Measurements from ENCODE around the gene APOBEC3A. TPM values are rescaled to one million over a fixed set of nuclear protein-coding genes. Genes with fewer than 3 reads are reported as not detected.
"Not testable (repeated sequence)": the region's sequence is repeated elsewhere in the genome, so short reads cannot be mapped to it uniquely, and the experiment has no call there.

Gene APOBEC3A
- total RNA-seq, 1 donor from 2014 or later = 9.0 TPM

GRCh38 chr22:38987171-38987895 lies 29.9 kb downstream of the APOBEC3A start:
- no peak for ATAC-seq
- Histone ChIP-seq H3K36me3 (no peaks in the 10 kb centered on the region), H3K4me1 (no peaks in the 10 kb centered on the region), H3K9me3 (no peaks in the 10 kb centered on the region), H3K27ac (no peak overlapping the region), H3K27me3 (no peaks in the 10 kb centered on the region), H3K4me3 (no peak overlapping the region)
- TF ChIP-seq, protein P1, sequence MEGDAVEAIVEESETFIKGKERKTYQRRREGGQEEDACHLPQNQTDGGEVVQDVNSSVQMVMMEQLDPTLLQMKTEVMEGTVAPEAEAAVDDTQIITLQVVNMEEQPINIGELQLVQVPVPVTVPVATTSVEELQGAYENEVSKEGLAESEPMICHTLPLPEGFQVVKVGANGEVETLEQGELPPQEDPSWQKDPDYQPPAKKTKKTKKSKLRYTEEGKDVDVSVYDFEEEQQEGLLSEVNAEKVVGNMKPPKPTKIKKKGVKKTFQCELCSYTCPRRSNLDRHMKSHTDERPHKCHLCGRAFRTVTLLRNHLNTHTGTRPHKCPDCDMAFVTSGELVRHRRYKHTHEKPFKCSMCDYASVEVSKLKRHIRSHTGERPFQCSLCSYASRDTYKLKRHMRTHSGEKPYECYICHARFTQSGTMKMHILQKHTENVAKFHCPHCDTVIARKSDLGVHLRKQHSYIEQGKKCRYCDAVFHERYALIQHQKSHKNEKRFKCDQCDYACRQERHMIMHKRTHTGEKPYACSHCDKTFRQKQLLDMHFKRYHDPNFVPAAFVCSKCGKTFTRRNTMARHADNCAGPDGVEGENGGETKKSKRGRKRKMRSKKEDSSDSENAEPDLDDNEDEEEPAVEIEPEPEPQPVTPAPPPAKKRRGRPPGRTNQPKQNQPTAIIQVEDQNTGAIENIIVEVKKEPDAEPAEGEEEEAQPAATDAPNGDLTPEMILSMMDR (IDR thresholded peaks at IDR 0.05) = no peak
- no peak for DNase-seq
- intact Hi-C loops (cut with DNase I) = no loop called here

GRCh38 chr22:38989466-38989865 lies 32.1 kb downstream of the APOBEC3A start:
- ATAC-seq = no peak
- intact Hi-C loops (cut with DNase I) = no loop called here
- H3K9me3 ChIP-seq = no peaks in the 10 kb centered on the region
- H3K4me3 ChIP-seq = no peak overlapping the region
- no peaks in the 10 kb centered on the region for H3K36me3 ChIP-seq
- H3K4me1 ChIP-seq = no peaks in the 10 kb centered on the region
- no peak for DNase-seq
- H3K27ac ChIP-seq = no peak overlapping the region
- TF ChIP-seq, protein P1 (IDR thresholded peaks at IDR 0.05) = no peak
- no peaks in the 10 kb centered on the region for H3K27me3 ChIP-seq

DNA sequence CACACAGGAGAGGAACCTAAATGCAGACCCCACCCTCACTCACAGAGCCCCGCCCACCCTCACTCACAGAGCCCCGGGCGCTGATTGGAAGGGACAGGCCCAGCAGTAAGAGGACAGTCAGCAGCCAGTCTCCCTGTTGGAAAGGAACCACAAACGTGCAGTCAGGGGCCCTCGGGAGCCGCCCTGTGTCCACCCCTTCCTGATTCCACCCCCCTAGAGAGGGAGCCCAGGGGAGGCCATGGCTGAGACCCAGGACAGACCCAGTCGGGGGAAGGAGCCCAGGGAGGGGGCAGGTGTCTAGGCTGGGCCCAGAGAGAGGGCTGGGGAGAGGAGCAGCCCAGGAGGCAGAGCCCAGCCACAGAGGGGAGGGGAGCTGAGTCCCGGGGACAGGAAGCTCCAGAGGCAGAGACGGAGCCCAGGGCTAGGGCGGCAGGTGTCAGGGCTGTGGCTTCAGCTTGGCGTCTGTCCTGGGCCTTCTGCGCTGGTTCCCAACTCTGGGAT lies 35.5 kb downstream of the APOBEC3A start:
- H3K4me3 ChIP-seq; H3K27ac ChIP-seq; H3K27me3 ChIP-seq; H3K9me3 ChIP-seq; H3K36me3 ChIP-seq; H3K4me1 ChIP-seq; intact Hi-C loops (cut with DNase I); DNase-seq: not testable (repeated sequence)
- peak; percentile 65 for ATAC-seq

DNA sequence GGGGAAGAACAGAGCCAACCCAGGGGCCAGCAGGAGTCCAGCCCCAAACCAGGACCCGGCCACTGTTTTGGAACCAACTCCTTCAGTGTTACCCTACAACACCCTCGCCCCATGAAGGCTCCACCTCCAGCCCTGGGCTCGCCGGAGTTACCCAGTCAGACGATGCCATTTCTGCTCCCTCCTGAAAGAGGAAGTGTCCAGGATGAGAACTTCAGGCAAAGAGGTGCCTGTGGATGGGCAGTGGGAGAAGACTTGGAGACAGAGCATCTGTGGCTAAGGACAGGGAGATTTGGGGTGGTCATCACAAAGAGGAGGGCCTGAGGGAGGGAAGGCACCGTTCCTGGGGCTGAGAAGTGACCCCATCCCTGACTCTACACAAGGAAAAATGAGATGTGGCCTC lies 38.7 kb downstream of the APOBEC3A start:
- Histone ChIP-seq H3K27ac (no peak overlapping the region), H3K36me3 (no peaks in the 10 kb centered on the region), H3K9me3 (no peaks in the 10 kb centered on the region), H3K4me1 (no peaks in the 10 kb centered on the region), H3K4me3 (no peak overlapping the region), H3K27me3 (no peaks in the 10 kb centered on the region)
- DNase-seq (no peak), ATAC-seq (no peak)
- intact Hi-C loops (cut with DNase I) = no loop called here
- TF ChIP-seq, protein P1 (IDR thresholded peaks at IDR 0.05) = no peak

DNA sequence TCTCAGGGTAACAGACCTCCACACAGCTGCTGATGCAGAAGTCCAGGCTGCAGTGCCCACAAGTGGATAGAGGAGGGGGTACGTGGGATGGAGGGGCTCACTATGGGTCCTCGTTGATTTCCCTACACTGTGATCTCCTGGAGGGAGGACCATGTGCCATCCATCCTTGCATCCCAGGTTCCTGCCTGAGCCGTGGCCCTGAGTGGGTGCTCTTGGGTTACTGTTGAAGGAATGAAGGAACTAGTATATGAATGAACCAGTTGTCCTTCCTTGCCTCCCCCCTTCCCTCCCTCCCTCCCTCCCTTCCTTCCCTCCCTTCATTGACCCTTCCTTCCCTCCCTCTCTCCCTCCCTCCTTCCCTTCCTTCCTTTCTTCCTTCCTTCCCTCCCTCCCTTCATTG lies 40.1 kb downstream of the APOBEC3A start:
- intact Hi-C loops (cut with DNase I) = no loop called here

GRCh38 chr22:39003165-39003638 lies 45.8 kb downstream of the APOBEC3A start:
- intact Hi-C loops (cut with DNase I) = loop anchor here (10.0 kb wide), 2 partner anchors 58 to 128 kb away; partner anchors contain the start of gene CBX6
- no peaks in the 10 kb centered on the region for H3K36me3 ChIP-seq

More for the DNA sequence above, 40.1 kb downstream of the APOBEC3A start:
- H3K27me3 ChIP-seq = no peaks in the 10 kb centered on the region
- ATAC-seq = peak; percentile 12
- H3K9me3 ChIP-seq = no peaks in the 10 kb centered on the region
- DNase-seq = no peak
- no peaks in the 10 kb centered on the region for H3K4me1 ChIP-seq
- no peak overlapping the region for H3K4me3 ChIP-seq
- H3K27ac ChIP-seq = no peak overlapping the region
- no peaks in the 10 kb centered on the region for H3K36me3 ChIP-seq
- TF ChIP-seq, protein P1 (IDR thresholded peaks at IDR 0.05) = no peak

More at GRCh38 chr22:39003165-39003638, 45.8 kb downstream of the APOBEC3A start:
- peak; percentile 81 for DNase-seq
- Histone ChIP-seq H3K27ac (no peak overlapping the region), H3K27me3 (no peaks in the 10 kb centered on the region), H3K4me1 (peaks cover 9% of the 10 kb centered on the region), H3K4me3 (no peak overlapping the region), H3K9me3 (no peaks in the 10 kb centered on the region)
- TF ChIP-seq, protein P1 (IDR thresholded peaks at IDR 0.05) = peak; percentile 82
- peak; percentile 99 for ATAC-seq

Measured in upper lobe of right lung (tissue), 1 donor.